ENCODE data around the gene CFAP61.
A peak's percentile ranks its signal among the peaks of the same experiment; 100 is the strongest.

Gene CFAP61

GRCh38 chr20:20173254-20173653 is 120.9 kb downstream of the CFAP61 start:
- DNase-seq (ENCODE audit: low read depth): no peak

- no peak for DNase-seq (ENCODE audit: low read depth)
These were observed 121.9 kb downstream of the CFAP61 start for GRCh38 chr20:20174089-20174835.

GRCh38 chr20:20181322-20181721 is 129.0 kb downstream of the CFAP61 start:
- peak; percentile 7 for DNase-seq (ENCODE audit: low read depth)

GRCh38 chr20:20184149-20184548 is 131.8 kb downstream of the CFAP61 start:
- DNase-seq (ENCODE audit: low read depth): no peak

GRCh38 chr20:20184706-20185105 is 132.4 kb downstream of the CFAP61 start:
- DNase-seq (ENCODE audit: low read depth): no peak

GRCh38 chr20:20188647-20189046 is 136.3 kb downstream of the CFAP61 start:
- DNase-seq (ENCODE audit: low read depth): no peak

- DNase-seq (ENCODE audit: low read depth): no peak
These were observed 140.0 kb downstream of the CFAP61 start for GRCh38 chr20:20192366-20192765.

GRCh38 chr20:20195021-20195705 is 142.8 kb downstream of the CFAP61 start:
- DNase-seq (ENCODE audit: low read depth): no peak

- DNase-seq (ENCODE audit: low read depth): no peak
These were observed 144.3 kb downstream of the CFAP61 start for GRCh38 chr20:20196610-20197009.

- no peak for DNase-seq (ENCODE audit: low read depth)
These were observed 145.7 kb downstream of the CFAP61 start for GRCh38 chr20:20198011-20198410.

- DNase-seq (ENCODE audit: low read depth): no peak
These were observed 147.2 kb downstream of the CFAP61 start for GRCh38 chr20:20199361-20200160.

GRCh38 chr20:20201124-20201523 is 148.8 kb downstream of the CFAP61 start:
- no peak for DNase-seq (ENCODE audit: low read depth)

GRCh38 chr20:20201639-20202038 is 149.3 kb downstream of the CFAP61 start:
- no peak for DNase-seq (ENCODE audit: low read depth)

GRCh38 chr20:20202768-20203167 is 150.4 kb downstream of the CFAP61 start:
- no peak for DNase-seq (ENCODE audit: low read depth)

- no peak for DNase-seq (ENCODE audit: low read depth)
These were observed 151.5 kb downstream of the CFAP61 start for GRCh38 chr20:20203784-20204183.

GRCh38 chr20:20204256-20204655 is 151.9 kb downstream of the CFAP61 start:
- DNase-seq (ENCODE audit: low read depth): no peak

GRCh38 chr20:20205141-20205861 is 153.0 kb downstream of the CFAP61 start:
- no peak for DNase-seq (ENCODE audit: low read depth)

GRCh38 chr20:20205862-20206236 is 153.5 kb downstream of the CFAP61 start:
- no peak for DNase-seq (ENCODE audit: low read depth)

GRCh38 chr20:20206788-20207187 is 154.5 kb downstream of the CFAP61 start:
- DNase-seq (ENCODE audit: low read depth): no peak

- no peak for DNase-seq (ENCODE audit: low read depth)
These were observed 155.0 kb downstream of the CFAP61 start for GRCh38 chr20:20207291-20207690.

- no peak for DNase-seq (ENCODE audit: low read depth)
These were observed 155.5 kb downstream of the CFAP61 start for GRCh38 chr20:20207872-20208271.

GRCh38 chr20:20209684-20210083 is 157.4 kb downstream of the CFAP61 start:
- no peak for DNase-seq (ENCODE audit: low read depth)

All from stimulated activated CD8-positive, alpha-beta memory T cell treated with anti-CD3 and anti-CD28 coated beads, Interleukin-12 subunit alpha, Interleukin-12 subunit beta, amount 100 ng/mL, for 1 hour (primary cell).